Small intestine (tissue), 16 donors: ENCODE results near the gene EGF. TPM values are rescaled to one million over a fixed set of nuclear protein-coding genes. Genes with fewer than 3 reads are reported as not detected.

Experiments
- DNase-seq, 2 donors: peaks; one replicate each; pipeline versions ENCODE4 v3.0.0 to v3.0.0-alpha.2; 2013
- FAIRE-seq: peaks from 2 replicates; lab custom pipeline; 2012; peaks lifted over from hg19 to GRCh38; lab: Jason Lieb, UNC
- H3K27ac ChIP-seq, 3 donors: one replicate each; pipeline ENCODE4 v1.5.1; 2013; ENCODE audit warnings: low read length in 2 of 3, mild to moderate bottlenecking in 2 of 3, control low read depth in 1 of 3, inconsistent platforms in 1 of 3, low read depth in 1 of 3, moderate library complexity in 1 of 3
- H3K27me3 ChIP-seq, 3 donors: one replicate each; pipeline ENCODE4 v1.6.1; 2013; ENCODE audit warnings: low read length in 3 of 3, inconsistent platforms in 1 of 3; ENCODE audit not compliant: control insufficient read depth in 3 of 3, insufficient read depth in 3 of 3
- H3K36me3 ChIP-seq, 3 donors: one replicate each; pipeline ENCODE4 v1.6.1; 2013; ENCODE audit warnings: low read length in 3 of 3, inconsistent platforms in 1 of 3, low read depth in 1 of 3, mild to moderate bottlenecking in 1 of 3, moderate library complexity in 1 of 3; ENCODE audit not compliant: control insufficient read depth in 3 of 3, insufficient read depth in 2 of 3
- H3K4me1 ChIP-seq, 3 donors: one replicate each; pipeline ENCODE4 v1.6.1; 2013; ENCODE audit warnings: low read length in 2 of 3, inconsistent platforms in 1 of 3, low read depth in 1 of 3, mild to moderate bottlenecking in 1 of 3, moderate library complexity in 1 of 3; ENCODE audit not compliant: control insufficient read depth in 3 of 3, insufficient read depth in 2 of 3
- H3K4me3 ChIP-seq, 3 donors: one replicate each; pipeline ENCODE4 v1.5.1; 2013; ENCODE audit warnings: low read length in 3 of 3, control low read depth in 1 of 3, inconsistent platforms in 1 of 3, low read depth in 1 of 3, mild to moderate bottlenecking in 1 of 3, moderate library complexity in 1 of 3
- H3K9me3 ChIP-seq, 2 donors: one replicate each; pipeline ENCODE4 v1.6.1; 2013; ENCODE audit warnings: low read depth in 1 of 2, low read length in 1 of 2; ENCODE audit not compliant: control insufficient read depth in 2 of 2, insufficient read depth in 1 of 2
- WGBS, 3 donors: extraction: QIAGEN DNeasy Blood & Tissue Kit; methylation state at CpG; one replicate each; pipeline ENCODE4 v1.1.7; 2013; 5-methylcytosine and 5-hydroxymethylcytosine counted together
- long read RNA-seq, 10 donors: transcript quantifications; one replicate each; lab custom pipeline, GENCODE V29; 2026
- polyA plus RNA-seq, 4 donors: library from polyadenylated mRNA; stranded (reverse) in 3 of 4; unstranded in 1 of 4; fragments of 200-250 nt in 3 of 4; fragments of 120-200 nt in 1 of 4; gene quantifications; one replicate each; pipeline versions ENCODE4 v1.2.1 to v1.2.3, GENCODE V29; 2013
- donor health status: healthy with polysubstance abuse.
- donor health status: control.
- donor health status: control.
- donor health status: Bipolar disorder and iron deficiency.
- donor health status: healthy.

Gene EGF
- 10 to 100 TPM in 1 of 4 donors, under 1 TPM in 1, not detected in 2; 0.48 to 42.2 TPM for polyA plus RNA-seq
- long read RNA-seq, donor 1, partial matches to known transcripts, result 5 of 8 reads
- long read RNA-seq, donor 1, other reads (novel, unspliced or antisense), result 0 of 8 reads
- long read RNA-seq, donor 2, partial matches to known transcripts, result 0 of 1 reads
- long read RNA-seq, donor 2, other reads (novel, unspliced or antisense), result 0 of 1 reads
- long read RNA-seq, donor 3, result 0 reads
- long read RNA-seq, donor 4, result 0 reads
- long read RNA-seq, donor 5, result 0 reads
- long read RNA-seq, donor 6, full-length matches to known transcripts, result 2 of 2 reads
- long read RNA-seq, donor 6, partial matches to known transcripts, result 0 of 2 reads
- long read RNA-seq, donor 6, other reads (novel, unspliced or antisense), result 0 of 2 reads
- long read RNA-seq, donor 7, full-length matches to known transcripts, result 2 of 2 reads
- long read RNA-seq, donor 7, partial matches to known transcripts, result 0 of 2 reads
- long read RNA-seq, donor 7, other reads (novel, unspliced or antisense), result 0 of 2 reads
- long read RNA-seq, donor 8, result 0 reads
- long read RNA-seq, donor 9, partial matches to known transcripts, result 0 of 1 reads
- long read RNA-seq, donor 9, other reads (novel, unspliced or antisense), result 0 of 1 reads
- long read RNA-seq, donor 10, result 0 reads

GRCh38 chr4:109912706-109913595, at the start of gene EGF:
Gene EGF (plus strand): TSS chr4:109912883. CDS start chr4:109913336, 453 bp downstream.
- FAIRE-seq, result no peak
- Histone ChIP-seq H3K4me3 (peak within 1 kb of the TSS in 1 of 3 donors; percentile 35), H3K36me3 (no peaks in the 10 kb centered on the region), H3K27me3 (no peaks in the 10 kb centered on the region), H3K27ac (peak within 1 kb of the TSS in 1 of 3 donors; percentile 84), H3K4me1 (peaks cover 0 to 15% (median 0%) of the 10 kb centered on the region in 3 donors), H3K9me3 (no peaks in the 10 kb centered on the region)
- WGBS, 3 donors, result 56 to 68% (median 58%) methylated on average over 9 of the region's 9 CpGs
- DNase-seq, result peak; percentile 14 to 50

DNA sequence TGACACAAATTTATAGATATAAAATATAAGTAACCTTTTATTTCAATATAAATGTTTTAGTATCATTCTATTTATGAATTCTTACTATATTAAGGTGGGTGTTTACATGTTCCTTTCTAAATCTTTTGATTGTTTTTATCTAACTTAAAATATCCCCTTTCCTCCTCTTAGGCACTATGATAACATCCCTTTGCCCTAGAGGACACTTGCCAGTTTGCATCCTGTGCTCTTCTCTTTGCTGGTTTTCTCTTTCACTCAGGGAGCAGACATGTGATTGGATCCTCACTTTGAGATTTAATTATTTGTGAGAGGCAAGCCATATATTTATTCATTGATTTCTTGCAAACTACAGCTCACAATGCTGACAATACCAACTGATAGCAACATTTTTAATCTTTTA, 48.5 kb upstream of the EGF start:
- H3K4me1 ChIP-seq, result no peaks in the 10 kb centered on the region
- no peaks in the 10 kb centered on the region for H3K27me3 ChIP-seq
- no peaks in the 10 kb centered on the region for H3K36me3 ChIP-seq
- no peak overlapping the region for H3K4me3 ChIP-seq
- no peak overlapping the region for H3K27ac ChIP-seq
- H3K9me3 ChIP-seq, result peaks cover 0 to 4% of the 10 kb centered on the region in 2 donors
- FAIRE-seq (no peak), DNase-seq (no peak)

GRCh38 chr4:109870061-109870460, 42.6 kb upstream of the EGF start:
- H3K27ac ChIP-seq, result no peak overlapping the region
- H3K4me3 ChIP-seq, result no peak overlapping the region
- no peaks in the 10 kb centered on the region for H3K4me1 ChIP-seq
- no peak for DNase-seq
- H3K27me3 ChIP-seq, result no peaks in the 10 kb centered on the region
- no peaks in the 10 kb centered on the region for H3K36me3 ChIP-seq
- 93 to 96% (median 93%) methylated on average over 5 of the region's 5 CpGs for WGBS, 3 donors
- FAIRE-seq, result no peak
- no peaks in the 10 kb centered on the region for H3K9me3 ChIP-seq

DNA sequence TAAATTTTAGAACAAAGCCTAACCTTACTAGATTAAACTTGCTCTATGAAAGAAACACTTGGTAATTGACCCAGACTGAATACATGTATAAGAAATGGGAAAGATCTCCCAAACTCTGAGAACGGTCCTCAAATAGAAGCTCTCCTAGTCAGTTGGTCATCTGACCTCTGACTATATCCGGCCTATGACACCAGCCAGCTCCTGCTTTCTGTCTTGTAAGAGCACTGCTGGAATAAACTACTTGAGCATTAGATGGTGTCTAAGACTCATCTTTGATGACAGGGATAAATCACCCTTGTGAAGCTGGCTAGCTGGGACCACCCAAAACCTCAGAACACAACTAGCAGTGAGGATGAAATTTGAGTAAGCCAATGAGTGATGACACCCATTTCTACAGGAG, 40.6 kb upstream of the EGF start:
- Histone ChIP-seq H3K36me3 (no peaks in the 10 kb centered on the region), H3K4me1 (no peaks in the 10 kb centered on the region), H3K27ac (no peak overlapping the region), H3K27me3 (no peaks in the 10 kb centered on the region), H3K4me3 (no peak overlapping the region), H3K9me3 (no peaks in the 10 kb centered on the region)
- 90 to 94% (median 93%) methylated on average over 2 of the region's 2 CpGs for WGBS, 3 donors
- FAIRE-seq, result no peak
- DNase-seq, result no peak

DNA sequence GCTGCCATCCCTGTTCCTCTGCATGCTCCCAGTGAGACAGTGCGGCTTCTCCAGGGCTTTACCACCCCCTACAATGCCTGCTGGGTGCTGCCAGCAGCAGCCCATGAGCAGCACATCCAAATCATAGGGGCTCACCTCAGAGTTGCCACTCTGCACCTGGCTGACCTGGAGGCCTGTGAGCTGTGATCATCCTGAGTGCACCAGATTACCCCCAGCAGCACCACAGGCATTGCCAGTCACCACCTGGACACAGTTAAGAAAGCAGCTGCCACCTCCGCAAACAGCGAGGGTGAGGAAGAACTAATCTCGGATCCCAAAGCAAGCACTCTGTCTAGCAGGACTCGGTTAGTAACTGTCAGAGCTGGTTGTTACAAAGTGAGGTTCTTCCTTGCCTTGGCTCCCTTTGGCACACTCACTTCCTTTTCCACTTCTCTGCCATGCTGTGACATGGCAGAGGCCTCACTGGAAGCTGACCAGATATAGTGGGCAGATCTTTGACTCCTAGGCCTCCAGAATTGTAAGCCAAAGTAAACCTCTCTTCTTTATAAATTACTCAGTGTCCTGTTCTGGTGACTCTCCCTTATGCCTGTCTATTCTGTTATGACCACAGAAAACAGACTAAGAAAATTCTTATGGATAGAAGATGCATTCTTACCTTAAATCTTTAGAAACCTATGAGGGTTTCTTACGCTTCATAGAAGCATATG, 39.6 kb upstream of the EGF start:
- 94 to 96% (median 94%) methylated on average over 6 of the region's 6 CpGs for WGBS, 3 donors
- Histone ChIP-seq H3K9me3 (no peaks in the 10 kb centered on the region), H3K27me3 (no peaks in the 10 kb centered on the region), H3K36me3 (no peaks in the 10 kb centered on the region), H3K4me1 (no peaks in the 10 kb centered on the region), H3K27ac (no peak overlapping the region), H3K4me3 (no peak overlapping the region)
- DNase-seq (no peak), FAIRE-seq (no peak)

- no peaks in the 10 kb centered on the region for H3K36me3 ChIP-seq
- no peaks in the 10 kb centered on the region for H3K9me3 ChIP-seq
- FAIRE-seq, result no peak
- no peaks in the 10 kb centered on the region for H3K4me1 ChIP-seq
- H3K27ac ChIP-seq, result no peak overlapping the region
- H3K27me3 ChIP-seq, result no peaks in the 10 kb centered on the region
- DNase-seq, result no peak
- 68 to 79% (median 68%) methylated on average over 11 of the region's 11 CpGs for WGBS, 3 donors
- H3K4me3 ChIP-seq, result no peak overlapping the region
Measured at GRCh38 chr4:109873791-109874514, 38.7 kb upstream of the EGF start.

GRCh38 chr4:109875106-109875505, 37.6 kb upstream of the EGF start:
- 94 to 100% (median 100%) methylated on average over 1 of the region's 1 CpG for WGBS, 3 donors
- no peak for DNase-seq
- no peak for FAIRE-seq

More at GRCh38 chr4:109875106-109875505, 37.6 kb upstream of the EGF start:
- H3K36me3 ChIP-seq, result no peaks in the 10 kb centered on the region
- no peaks in the 10 kb centered on the region for H3K27me3 ChIP-seq
- no peaks in the 10 kb centered on the region for H3K4me1 ChIP-seq
- no peaks in the 10 kb centered on the region for H3K9me3 ChIP-seq
- H3K4me3 ChIP-seq, result no peak overlapping the region
- H3K27ac ChIP-seq, result no peak overlapping the region
